HG03520 (cell line): ENCODE data around the gene CIDEB.

Experiments
- ATAC-seq: cut with Tn5 transposase; IDR thresholded peaks from one replicate; pipeline ENCODE4 v1.9.1; 2021; ENCODE audit warnings: mild to moderate bottlenecking, moderate library complexity; ENCODE audit not compliant: unreplicated experiment

CIDEB gene

GRCh38 chr14:24255931-24256711 lies 51.7 kb downstream of the CIDEB start:
- no peak for ATAC-seq

- no peak for ATAC-seq
Measured at GRCh38 chr14:24255438-24255837, 52.3 kb downstream of the CIDEB start.
